ENCODE results near the gene OR52I2. TPM values are rescaled to one million over a fixed set of nuclear protein-coding genes. Genes with fewer than 3 reads are reported as not detected.
A peak's percentile ranks its signal among the peaks of the same experiment; 100 is the strongest.

Gene OR52I2
- total RNA-seq, 1 donor from 2014 or later: not detected

- no peaks in the 10 kb centered on the region for H3K4me1 Mint-ChIP-seq (ENCODE audit: low read depth)
- H3K9me3 Mint-ChIP-seq (ENCODE audit: low read depth): peaks cover 8% of the 10 kb centered on the region
- no peak for DNase-seq (ENCODE audit: low spot score)
- TF ChIP-seq CTCF (IDR thresholded peaks at IDR 0.05): no peak
- H3K27ac Mint-ChIP-seq (ENCODE audit: unreplicated experiment): no peak overlapping the region
- H3K27me3 Mint-ChIP-seq (ENCODE audit: low read depth): peaks cover 10% of the 10 kb centered on the region
- H3K36me3 Mint-ChIP-seq (ENCODE audit: low read depth): no peaks in the 10 kb centered on the region
- no peak overlapping the region for H3K4me3 Mint-ChIP-seq (ENCODE audit: unreplicated experiment)
Observed at GRCh38 chr11:4546878-4547277, 34.7 kb upstream of the OR52I2 start.

- DNase-seq (ENCODE audit: low spot score): no peak
- Mint-ChIP-seq H3K27ac (ENCODE audit: unreplicated experiment) (no peak overlapping the region), H3K4me1 (ENCODE audit: low read depth) (no peaks in the 10 kb centered on the region), H3K36me3 (ENCODE audit: low read depth) (no peaks in the 10 kb centered on the region), H3K4me3 (ENCODE audit: unreplicated experiment) (no peak overlapping the region), H3K27me3 (ENCODE audit: low read depth) (peaks cover 6% of the 10 kb centered on the region), H3K9me3 (ENCODE audit: low read depth) (peaks cover 8% of the 10 kb centered on the region)
- TF ChIP-seq CTCF (IDR thresholded peaks at IDR 0.05): no peak
Observed at GRCh38 chr11:4547416-4547815, 34.1 kb upstream of the OR52I2 start.

- Mint-ChIP-seq H3K27ac (ENCODE audit: unreplicated experiment) (no peak overlapping the region), H3K27me3 (ENCODE audit: low read depth) (peaks cover 6% of the 10 kb centered on the region), H3K9me3 (ENCODE audit: low read depth) (peaks cover 8% of the 10 kb centered on the region), H3K4me1 (ENCODE audit: low read depth) (no peaks in the 10 kb centered on the region), H3K4me3 (ENCODE audit: unreplicated experiment) (no peak overlapping the region), H3K36me3 (ENCODE audit: low read depth) (no peaks in the 10 kb centered on the region)
- TF ChIP-seq CTCF (IDR thresholded peaks at IDR 0.05): peak; percentile 33
- DNase-seq (ENCODE audit: low spot score): no peak
Observed at GRCh38 chr11:4551346-4551979, 30.1 kb upstream of the OR52I2 start.

GRCh38 chr11:4559527-4560440, 21.8 kb upstream of the OR52I2 start:
- Mint-ChIP-seq H3K4me1 (ENCODE audit: low read depth) (no peaks in the 10 kb centered on the region), H3K9me3 (ENCODE audit: low read depth) (peaks cover 15% of the 10 kb centered on the region), H3K4me3 (ENCODE audit: unreplicated experiment) (no peak overlapping the region), H3K27ac (ENCODE audit: unreplicated experiment) (no peak overlapping the region), H3K27me3 (ENCODE audit: low read depth) (peaks cover 6% of the 10 kb centered on the region), H3K36me3 (ENCODE audit: low read depth) (no peaks in the 10 kb centered on the region)
- TF ChIP-seq CTCF (IDR thresholded peaks at IDR 0.05): no peak
- no peak for DNase-seq (ENCODE audit: low spot score)

GRCh38 chr11:4560467-4560866, 21.1 kb upstream of the OR52I2 start:
- H3K27ac Mint-ChIP-seq (ENCODE audit: unreplicated experiment): no peak overlapping the region
- H3K36me3 Mint-ChIP-seq (ENCODE audit: low read depth): no peaks in the 10 kb centered on the region
- no peak overlapping the region for H3K4me3 Mint-ChIP-seq (ENCODE audit: unreplicated experiment)
- peaks cover 15% of the 10 kb centered on the region for H3K9me3 Mint-ChIP-seq (ENCODE audit: low read depth)
- no peak for DNase-seq (ENCODE audit: low spot score)
- TF ChIP-seq CTCF (IDR thresholded peaks at IDR 0.05): no peak
- peaks cover 6% of the 10 kb centered on the region for H3K27me3 Mint-ChIP-seq (ENCODE audit: low read depth)
- H3K4me1 Mint-ChIP-seq (ENCODE audit: low read depth): no peaks in the 10 kb centered on the region

Measured in chondrocyte (in vitro differentiated cells).